Stimulated activated CD8-positive, alpha-beta memory T cell treated with anti-CD3 and anti-CD28 coated beads, Interleukin-12 subunit alpha, Interleukin-12 subunit beta, amount 100 ng/mL, for 1 hour (primary cell): ENCODE results near the gene CLEC1A.

Experiments used
- DNase-seq: peaks from one replicate; pipeline ENCODE4 v3.0.0-alpha.2; 2020; ENCODE audit warnings: low read depth

The CLEC1A gene

GRCh38 chr12:10098791-10099190, at the start of gene CLEC1A:
TSS of gene CLEC1A (minus strand) at chr12:10098985. CDS start at chr12:10098922, 63 bp downstream.
- DNase-seq = no peak

DNA sequence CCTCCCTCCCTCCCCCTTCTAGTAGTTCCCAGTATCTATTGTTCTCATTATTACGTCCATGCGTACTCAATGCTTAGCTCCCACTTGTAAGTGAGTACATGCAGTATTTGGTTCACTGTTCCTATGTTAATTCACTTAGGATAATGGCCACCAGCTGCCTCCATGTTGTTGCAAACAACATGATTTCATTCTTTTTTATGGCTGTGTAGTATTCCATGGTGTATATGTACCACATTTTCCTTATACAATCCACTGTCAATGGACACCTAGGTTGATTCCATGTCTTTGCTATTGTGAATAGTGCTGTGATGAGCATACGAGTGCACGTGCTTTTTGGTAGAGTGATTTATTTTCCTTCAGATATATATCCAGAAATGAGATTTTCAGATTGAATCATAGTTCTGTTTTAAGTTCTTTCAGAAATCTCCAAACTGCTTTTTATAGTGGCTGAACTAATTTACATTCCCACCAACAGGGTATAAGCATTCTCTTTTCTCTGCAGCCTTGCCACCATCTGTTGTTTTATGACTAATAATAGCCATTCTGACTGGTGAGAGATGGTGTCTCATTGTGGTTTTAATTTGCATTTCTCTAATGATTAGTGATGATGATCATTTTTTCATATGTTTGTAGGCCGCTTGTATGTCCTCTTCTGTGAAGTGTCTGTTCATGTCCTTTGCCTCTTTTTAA, 49.1 kb upstream of the CLEC1A start:
- DNase-seq = no peak

DNA sequence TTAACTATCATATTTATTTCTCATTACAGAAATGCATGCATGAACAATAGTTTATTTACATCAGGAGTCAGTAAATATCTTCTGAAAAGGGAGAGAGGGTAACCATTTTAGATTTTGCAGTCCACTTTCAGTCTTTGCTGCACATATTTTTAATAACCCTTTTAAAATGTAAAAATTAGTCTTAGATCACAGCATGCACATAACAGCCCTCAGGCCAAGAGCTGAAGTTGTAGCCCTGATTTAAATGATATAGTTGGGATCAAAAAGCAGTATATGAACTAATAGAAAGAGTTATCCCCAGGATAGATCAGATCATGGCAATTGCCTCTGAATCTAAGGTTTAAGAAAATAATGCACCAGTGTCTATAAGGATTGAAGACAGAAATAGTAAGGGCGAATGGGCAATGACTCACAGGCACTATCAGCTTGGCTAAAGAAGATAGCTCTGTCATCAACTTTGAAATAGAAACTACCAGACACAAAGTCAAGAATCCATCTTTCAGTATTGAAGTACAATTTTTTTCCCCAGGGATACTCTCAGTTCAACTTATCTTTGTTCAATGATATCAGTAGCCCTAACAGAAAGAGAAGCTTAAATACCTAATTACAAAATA, 44.3 kb upstream of the CLEC1A start:
- no peak for DNase-seq

GRCh38 chr12:10140001-10140400, 41.2 kb upstream of the CLEC1A start:
- DNase-seq = peak; percentile 12

- no peak for DNase-seq
Measured at GRCh38 chr12:10136637-10137205, 37.9 kb upstream of the CLEC1A start.

DNA sequence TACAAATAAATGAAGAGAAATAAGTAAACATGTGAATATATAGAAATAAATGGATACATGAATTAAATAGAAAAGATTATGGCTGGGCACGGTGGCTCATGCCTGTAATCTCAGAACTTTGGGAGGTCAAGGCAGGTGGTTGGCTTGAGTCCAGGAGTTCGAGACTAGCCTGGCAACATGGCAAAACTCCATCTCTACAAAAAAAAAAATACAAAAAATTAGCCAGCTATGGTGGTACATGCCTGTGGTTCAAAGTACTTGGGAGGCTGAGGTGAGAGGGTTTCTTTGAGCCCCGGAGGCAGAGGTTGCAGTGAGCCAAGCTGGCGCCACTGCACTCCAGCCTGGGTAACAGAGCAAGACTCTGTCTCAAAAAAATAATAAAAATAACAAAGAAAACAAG, 36.3 kb upstream of the CLEC1A start:
- DNase-seq = no peak

- no peak for DNase-seq
Measured at GRCh38 chr12:10132850-10133370, 34.1 kb upstream of the CLEC1A start.

- no peak for DNase-seq
Measured at GRCh38 chr12:10131111-10131690, 32.4 kb upstream of the CLEC1A start.

GRCh38 chr12:10130042-10130441, 31.3 kb upstream of the CLEC1A start, which contains the start of gene CLEC7A:
TSS of gene CLEC7A (minus strand) at chr12:10130199. CDS start at chr12:10130082, 117 bp downstream.
- DNase-seq = no peak

- DNase-seq = no peak
Measured at GRCh38 chr12:10128687-10129086, 29.9 kb upstream of the CLEC1A start.

DNA sequence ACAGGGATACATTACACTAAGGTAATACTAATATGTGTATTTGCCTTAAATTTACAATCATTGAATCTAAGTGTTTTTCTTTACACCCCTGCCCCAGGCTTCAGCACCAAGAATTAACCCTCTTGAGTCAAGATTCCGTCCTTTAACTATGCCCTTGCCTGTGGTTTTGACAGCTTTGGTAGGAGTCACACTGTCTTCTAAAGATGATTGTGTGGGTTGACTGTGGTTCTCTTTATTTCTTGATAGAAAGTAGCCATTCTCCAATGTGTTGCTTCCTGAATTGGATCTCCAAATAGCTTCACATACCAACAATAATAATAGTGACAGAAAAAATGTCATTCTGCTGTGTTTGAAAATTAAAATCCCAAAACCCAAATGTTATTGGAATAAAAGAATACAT, 27.6 kb upstream of the CLEC1A start:
- DNase-seq = no peak

- DNase-seq = no peak
Measured at GRCh38 chr12:10122689-10123088, 23.9 kb upstream of the CLEC1A start.

DNA sequence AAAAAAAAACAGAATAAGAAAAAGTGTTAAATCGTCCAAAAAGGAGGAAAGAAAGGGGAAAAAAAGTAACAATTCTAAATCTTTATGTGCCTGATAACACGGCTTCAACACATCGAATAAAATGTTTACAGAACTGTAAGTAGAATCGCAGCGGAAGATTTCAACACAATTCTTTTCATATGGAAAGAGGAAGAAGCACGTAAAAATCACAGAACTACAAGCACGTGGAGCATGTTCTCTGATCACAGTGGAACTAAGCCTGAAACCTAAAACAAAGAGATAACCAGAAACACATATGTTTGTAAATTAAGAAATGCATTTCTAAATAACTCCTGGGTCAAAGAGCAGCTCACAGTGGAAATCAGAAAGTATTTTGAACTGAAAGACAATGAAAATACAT, 22.5 kb upstream of the CLEC1A start:
- no peak for DNase-seq

DNA sequence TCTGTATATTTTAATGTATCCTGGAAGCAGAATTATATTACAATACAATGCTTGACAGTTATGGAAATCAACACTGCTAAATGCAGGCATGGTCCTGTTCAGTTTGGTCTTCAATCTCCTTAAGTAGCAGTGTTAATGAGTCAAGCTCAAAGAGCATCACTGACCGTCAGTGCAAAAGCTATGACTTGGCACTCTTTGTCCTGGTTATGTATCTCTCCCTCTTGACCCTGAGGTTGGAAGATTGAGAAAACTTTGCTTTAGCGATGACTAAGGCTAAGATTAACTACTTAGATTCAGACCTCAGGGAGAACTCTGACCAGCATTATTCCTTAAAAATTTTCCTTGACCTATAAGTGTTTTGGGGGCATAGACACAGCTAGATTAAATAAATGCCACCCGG, 20.3 kb upstream of the CLEC1A start:
- no peak for DNase-seq

GRCh38 chr12:10115890-10116289, 17.1 kb upstream of the CLEC1A start:
- DNase-seq = no peak

DNA sequence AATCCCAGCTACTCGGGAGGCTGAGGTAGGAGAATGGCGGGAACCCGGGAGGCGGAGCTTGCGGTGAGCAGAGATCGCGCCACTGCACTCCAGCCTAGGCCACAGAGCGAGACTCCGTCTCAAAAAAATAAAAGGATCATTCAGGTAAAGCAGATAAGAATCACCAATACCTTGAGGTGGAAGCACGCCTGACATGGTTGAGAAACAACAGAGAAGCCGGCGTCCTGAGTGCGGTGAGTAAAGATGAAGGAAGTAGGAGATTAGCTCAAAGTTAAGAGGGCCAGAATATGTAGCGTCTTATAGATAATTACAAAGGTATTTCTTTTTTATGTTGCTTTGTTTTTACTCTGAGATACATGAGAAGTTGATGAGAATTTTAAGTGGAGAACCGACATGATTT, 16.5 kb upstream of the CLEC1A start:
- DNase-seq = no peak

- DNase-seq = no peak
Measured at GRCh38 chr12:10113920-10114319, 15.1 kb upstream of the CLEC1A start.

DNA sequence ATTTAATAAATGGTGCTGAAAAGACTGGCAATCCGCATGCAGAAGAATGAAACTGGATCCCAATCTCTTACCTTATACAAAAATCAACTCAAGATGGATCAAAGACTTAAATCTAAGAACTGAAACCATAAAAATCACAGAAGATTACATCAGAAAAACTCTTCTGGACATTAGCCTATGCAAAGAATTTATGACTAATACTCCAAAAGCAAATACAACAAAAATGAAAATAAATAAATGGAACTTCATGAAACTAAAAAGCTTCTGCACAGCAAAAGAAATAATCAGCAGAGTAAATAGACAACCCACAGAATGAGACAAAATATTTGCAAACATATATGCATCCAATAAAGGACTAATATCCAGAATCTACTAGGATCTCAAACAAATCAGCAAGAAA, 14.3 kb upstream of the CLEC1A start:
- DNase-seq = no peak

- DNase-seq = no peak
Measured at GRCh38 chr12:10111451-10111850, 12.7 kb upstream of the CLEC1A start.

DNA sequence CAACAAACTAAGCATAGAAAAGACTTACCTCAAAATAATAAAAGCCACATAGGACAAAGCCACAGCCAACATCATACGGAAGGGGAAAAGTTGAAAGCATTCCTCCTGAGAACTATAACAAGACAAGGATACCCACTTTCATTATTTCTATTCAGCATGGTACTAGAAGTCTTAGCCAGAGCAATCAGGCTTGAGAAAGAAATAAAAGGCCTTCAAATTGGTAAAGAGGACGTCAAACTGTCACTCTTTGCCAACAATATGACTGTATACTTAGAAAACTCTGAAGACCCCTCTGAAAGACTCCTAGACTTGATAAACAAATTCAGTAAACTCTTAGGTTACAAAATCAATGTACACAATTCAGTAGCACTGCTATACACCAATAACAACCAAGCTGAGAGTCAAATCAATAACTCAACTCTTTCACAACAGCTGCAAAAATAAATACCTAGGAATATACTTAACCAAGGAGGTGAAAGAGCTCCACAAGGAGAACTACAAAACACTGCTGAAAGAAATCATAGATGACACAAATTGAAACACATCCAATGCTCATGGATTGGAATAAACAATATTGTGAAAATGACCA, 11.6 kb upstream of the CLEC1A start:
- DNase-seq = no peak

GRCh38 chr12:10102322-10102721, 3.5 kb upstream of the CLEC1A start:
- no peak for DNase-seq

DNA sequence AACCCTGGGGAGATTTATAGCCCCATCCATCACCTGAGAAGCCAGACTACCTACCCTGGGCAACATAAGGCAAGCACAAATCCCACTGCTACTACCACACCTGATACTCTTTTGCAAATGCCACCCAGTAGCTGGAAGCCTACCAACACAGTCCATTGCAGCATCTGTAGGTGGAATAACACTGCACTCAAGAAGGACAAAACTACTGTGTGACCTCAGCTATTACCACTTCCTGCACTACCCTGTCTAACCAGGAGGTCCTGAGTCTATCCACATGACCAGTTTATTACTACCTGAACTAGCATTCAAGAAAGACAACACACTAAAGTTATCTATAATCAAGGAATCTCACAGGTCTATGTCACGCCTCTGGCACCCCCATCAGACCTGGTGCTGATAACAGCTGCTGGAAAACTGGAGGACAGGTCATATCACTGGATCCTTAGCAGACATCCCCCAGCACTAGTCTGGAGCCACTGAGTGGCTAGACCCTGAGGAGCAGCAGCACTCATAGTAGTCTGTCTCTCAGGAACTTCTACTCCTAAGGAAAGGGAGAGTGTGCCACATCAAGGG, 2.9 kb upstream of the CLEC1A start:
- no peak for DNase-seq
